Keratinocyte (primary cell): ENCODE data around the gene PSMB9.

Experiments used
- EZH2 ChIP-seq: IDR thresholded peaks from one replicate; pipeline ENCODE4 v1.6.1; 2012; ENCODE audit warnings: inconsistent platforms, mild to moderate bottlenecking, low read length, moderate library complexity
- TF ChIP-seq, protein P1 (sequence below), 3 experiments: IDR thresholded peaks in 1 of 3; conservative IDR thresholded peaks in 1 of 3; optimal IDR thresholded peaks in 1 of 3; 2 replicates in 2 of 3; 3 replicates in 1 of 3; pipeline versions ENCODE3 to v1.5.1; 2011; ENCODE audit warnings: low read length in 3 of 3, mild to moderate bottlenecking in 3 of 3, moderate library complexity in 2 of 3, control low read depth in 1 of 3, inconsistent platforms in 1 of 3; ENCODE audit not compliant: insufficient read depth in 2 of 3; ENCODE audit errors: extremely low read depth in 1 of 3

DNA sequence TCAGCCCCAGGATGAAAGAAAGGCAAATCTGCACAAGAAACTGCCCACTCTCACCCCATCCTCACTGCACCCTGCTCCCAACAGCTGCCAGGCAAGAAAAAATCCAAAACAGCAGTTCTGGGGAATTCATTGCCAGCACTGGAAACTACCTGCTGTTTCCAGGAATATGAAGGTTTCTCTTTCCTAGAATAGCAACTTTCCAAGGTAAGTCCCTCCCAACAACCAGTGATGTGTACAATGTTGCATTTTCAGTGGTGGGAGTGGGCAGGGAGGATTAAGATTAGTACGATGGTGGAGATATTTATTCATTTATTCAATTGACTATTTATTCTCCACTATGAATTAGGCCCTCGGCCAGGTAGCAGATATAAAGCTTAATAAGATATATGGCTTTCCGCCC lies 27.0 kb upstream of the PSMB9 start:
- TF ChIP-seq, protein P1, sequence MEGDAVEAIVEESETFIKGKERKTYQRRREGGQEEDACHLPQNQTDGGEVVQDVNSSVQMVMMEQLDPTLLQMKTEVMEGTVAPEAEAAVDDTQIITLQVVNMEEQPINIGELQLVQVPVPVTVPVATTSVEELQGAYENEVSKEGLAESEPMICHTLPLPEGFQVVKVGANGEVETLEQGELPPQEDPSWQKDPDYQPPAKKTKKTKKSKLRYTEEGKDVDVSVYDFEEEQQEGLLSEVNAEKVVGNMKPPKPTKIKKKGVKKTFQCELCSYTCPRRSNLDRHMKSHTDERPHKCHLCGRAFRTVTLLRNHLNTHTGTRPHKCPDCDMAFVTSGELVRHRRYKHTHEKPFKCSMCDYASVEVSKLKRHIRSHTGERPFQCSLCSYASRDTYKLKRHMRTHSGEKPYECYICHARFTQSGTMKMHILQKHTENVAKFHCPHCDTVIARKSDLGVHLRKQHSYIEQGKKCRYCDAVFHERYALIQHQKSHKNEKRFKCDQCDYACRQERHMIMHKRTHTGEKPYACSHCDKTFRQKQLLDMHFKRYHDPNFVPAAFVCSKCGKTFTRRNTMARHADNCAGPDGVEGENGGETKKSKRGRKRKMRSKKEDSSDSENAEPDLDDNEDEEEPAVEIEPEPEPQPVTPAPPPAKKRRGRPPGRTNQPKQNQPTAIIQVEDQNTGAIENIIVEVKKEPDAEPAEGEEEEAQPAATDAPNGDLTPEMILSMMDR (optimal IDR thresholded peaks at IDR 0.05 in 1 of 3, IDR thresholded peaks at IDR 0.05 in 1 of 3, conservative IDR thresholded peaks at IDR 0.05 in 1 of 3; ENCODE audit: extremely low read depth in 1 of 3, insufficient read depth in 2 of 3, low read length in 3 of 3): no peak
- TF ChIP-seq EZH2: no peak
